Fibroblast of lung (primary cell): ENCODE measurements around the gene FGF14. TPM values are rescaled to one million over a fixed set of nuclear protein-coding genes. Genes with fewer than 3 reads are reported as not detected.

Experiments
- DNase-seq, 2 donors: peaks; one replicate each; pipeline versions ENCODE4 v3.0.0 to v3.0.0-alpha.2; 2010; ENCODE audit warnings: low read depth in 2 of 2
- H2AFZ ChIP-seq: 2 replicates; pipeline ENCODE4 v1.5.1; 2012; ENCODE audit warnings: low read length, control low read depth, inconsistent platforms
- H3K27ac ChIP-seq: 2 replicates; pipeline ENCODE4 v1.5.1; 2011; ENCODE audit warnings: low read length, control low read depth; ENCODE audit not compliant: insufficient read depth
- H3K27me3 ChIP-seq: 2 replicates; pipeline ENCODE4 v1.5.1; 2011; ENCODE audit warnings: mild to moderate bottlenecking, low read length; ENCODE audit not compliant: control insufficient read depth, insufficient read depth
- H3K36me3 ChIP-seq: 2 replicates; pipeline ENCODE4 v1.5.1; 2011; ENCODE audit warnings: low read length; ENCODE audit not compliant: control insufficient read depth, insufficient read depth
- H3K4me1 ChIP-seq: 2 replicates; pipeline ENCODE4 v1.5.1; 2011; ENCODE audit warnings: low read length; ENCODE audit not compliant: control insufficient read depth, insufficient read depth; ENCODE audit errors: extremely low read depth
- H3K4me2 ChIP-seq: 2 replicates; pipeline ENCODE4 v1.5.1; 2011; ENCODE audit warnings: low read length, control low read depth; ENCODE audit not compliant: insufficient read depth; ENCODE audit errors: extremely low read depth
- H3K4me3 ChIP-seq, 4 experiments: fragments of 200-600 bp in 1 of 4; sonication (generic) in 1 of 4; replicated peaks in 1 of 4; 2 replicates each; pipeline ENCODE4 v1.5.1; 2011 to 2016; ENCODE audit warnings: low read length in 4 of 4, low read depth in 3 of 4, mild to moderate bottlenecking in 3 of 4, control low read depth in 2 of 4, inconsistent platforms in 1 of 4, mixed read lengths in 1 of 4; ENCODE audit not compliant: insufficient read depth in 1 of 4; ENCODE audit errors: control extremely low read depth in 1 of 4
- H3K79me2 ChIP-seq: 2 replicates; pipeline ENCODE4 v1.5.1; 2012; ENCODE audit warnings: mild to moderate bottlenecking, low read length, inconsistent platforms; ENCODE audit not compliant: control insufficient read depth, insufficient read depth
- H3K9ac ChIP-seq: 2 replicates; pipeline ENCODE4 v1.5.1; 2011; ENCODE audit warnings: mild to moderate bottlenecking, low read length, control low read depth; ENCODE audit not compliant: insufficient read depth
- H3K9me3 ChIP-seq: 2 replicates; pipeline ENCODE4 v1.5.1; 2012; ENCODE audit warnings: low read depth, low read length; ENCODE audit not compliant: control insufficient read depth, insufficient read depth
- H4K20me1 ChIP-seq: 2 replicates; pipeline ENCODE4 v1.5.1; 2011; ENCODE audit warnings: low read length; ENCODE audit not compliant: control insufficient read depth, insufficient read depth; ENCODE audit errors: extremely low read depth
- EZH2 ChIP-seq: IDR thresholded peaks from 2 replicates; pipeline ENCODE4 v1.5.1; 2012; ENCODE audit warnings: low read length, control low read depth, mild to moderate bottlenecking; ENCODE audit errors: missing control alignments
- polyA plus RNA-seq, 2 donors: library from polyadenylated mRNA; depleted of rRNA in 1 of 2; stranded (reverse) in 1 of 2; unstranded in 1 of 2; fragments of >200 nt; gene quantifications; 2 replicates each; pipeline ENCODE4 v1.2.1, GENCODE V29; 2011 to 2012; ENCODE audit warnings: missing spikeins in 1 of 2
- total RNA-seq: library from RNA; depleted of rRNA; stranded (reverse); fragments of >200 nt; gene quantifications from 2 replicates; pipeline ENCODE4 v1.2.1, GENCODE V29; 2014
- TF ChIP-seq, protein P1 (sequence below), 2 donors: IDR thresholded peaks in 1 of 2; conservative IDR thresholded peaks in 1 of 2; 1 replicate in 1 of 2; 2 replicates in 1 of 2; pipeline ENCODE4 v1.5.1; 2011 to 2012; ENCODE audit warnings: low read length in 2 of 2, control low read depth in 1 of 2, inconsistent platforms in 1 of 2, low read depth in 1 of 2, mild to moderate bottlenecking in 1 of 2

FGF14 gene
- total and polyA plus RNA-seq, 2 donors (not counting 1 experiment from before 2014, with no cell fraction given) = 0.94 to 7.8 TPM

DNA sequence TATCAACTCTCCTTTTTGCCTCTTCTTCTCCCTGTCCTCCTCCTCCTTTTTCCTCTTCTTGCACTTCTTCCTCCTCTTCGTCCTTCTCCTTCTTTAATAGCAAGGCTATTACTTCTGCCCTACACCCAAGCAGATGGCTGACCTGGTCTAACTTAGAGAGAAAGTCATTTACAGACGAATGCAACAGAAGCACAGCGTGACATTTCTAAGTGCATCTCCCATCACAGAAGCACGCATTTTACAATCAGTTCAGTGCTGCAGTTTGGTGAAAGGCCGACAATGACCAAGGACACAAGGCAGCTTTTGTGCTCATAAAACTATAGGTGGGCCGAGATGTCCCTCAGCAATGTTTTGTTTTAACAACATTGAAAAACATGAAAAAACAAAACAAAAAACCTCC lies 231.5 kb downstream of the FGF14 start:
- no peaks in the 10 kb centered on the region for H3K36me3 ChIP-seq

DNA sequence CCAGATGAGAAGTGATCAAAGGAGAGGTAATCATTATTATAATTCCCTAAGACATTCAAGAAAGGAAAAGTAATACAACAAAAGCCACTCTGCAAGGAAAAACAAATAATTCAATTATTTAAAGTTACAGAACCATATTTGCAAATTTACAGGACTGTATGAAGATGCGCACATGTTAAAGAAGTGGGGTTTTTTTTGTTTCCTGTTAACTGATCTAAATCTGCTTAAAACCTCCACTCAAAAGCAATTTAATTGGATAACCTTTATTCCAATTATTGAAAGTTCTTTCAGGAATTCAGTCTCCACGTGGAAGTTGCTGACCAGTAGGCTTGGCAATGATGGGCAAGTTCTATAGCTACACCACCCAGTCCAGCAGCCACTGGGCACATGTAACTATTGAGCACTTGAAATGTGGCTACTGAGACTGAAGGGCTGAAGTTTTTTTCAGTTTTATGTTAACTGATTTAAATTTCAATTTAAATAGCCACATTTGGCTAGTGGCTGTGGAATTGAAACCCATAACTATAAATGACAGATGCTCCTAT lies 232.3 kb downstream of the FGF14 start:
- Histone ChIP-seq H2AFZ (no peak overlapping the region), H3K4me2 (no peak overlapping the region), H3K27me3 (no peaks in the 10 kb centered on the region), H3K4me3 (no peak overlapping the region), H3K9me3 (no peaks in the 10 kb centered on the region), H3K36me3 (no peaks in the 10 kb centered on the region), H4K20me1 (no peaks in the 10 kb centered on the region), H3K4me1 (no peaks in the 10 kb centered on the region), H3K79me2 (no peaks in the 10 kb centered on the region), H3K9ac (no peak overlapping the region), H3K27ac (no peak overlapping the region)
- no peak for DNase-seq
- TF ChIP-seq, protein P1, sequence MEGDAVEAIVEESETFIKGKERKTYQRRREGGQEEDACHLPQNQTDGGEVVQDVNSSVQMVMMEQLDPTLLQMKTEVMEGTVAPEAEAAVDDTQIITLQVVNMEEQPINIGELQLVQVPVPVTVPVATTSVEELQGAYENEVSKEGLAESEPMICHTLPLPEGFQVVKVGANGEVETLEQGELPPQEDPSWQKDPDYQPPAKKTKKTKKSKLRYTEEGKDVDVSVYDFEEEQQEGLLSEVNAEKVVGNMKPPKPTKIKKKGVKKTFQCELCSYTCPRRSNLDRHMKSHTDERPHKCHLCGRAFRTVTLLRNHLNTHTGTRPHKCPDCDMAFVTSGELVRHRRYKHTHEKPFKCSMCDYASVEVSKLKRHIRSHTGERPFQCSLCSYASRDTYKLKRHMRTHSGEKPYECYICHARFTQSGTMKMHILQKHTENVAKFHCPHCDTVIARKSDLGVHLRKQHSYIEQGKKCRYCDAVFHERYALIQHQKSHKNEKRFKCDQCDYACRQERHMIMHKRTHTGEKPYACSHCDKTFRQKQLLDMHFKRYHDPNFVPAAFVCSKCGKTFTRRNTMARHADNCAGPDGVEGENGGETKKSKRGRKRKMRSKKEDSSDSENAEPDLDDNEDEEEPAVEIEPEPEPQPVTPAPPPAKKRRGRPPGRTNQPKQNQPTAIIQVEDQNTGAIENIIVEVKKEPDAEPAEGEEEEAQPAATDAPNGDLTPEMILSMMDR (conservative IDR thresholded peaks at IDR 0.05 in 1 of 2, IDR thresholded peaks at IDR 0.05 in 1 of 2; ENCODE audit: low read depth in 1 of 2, low read length in 2 of 2) = no peak
- no peak for TF ChIP-seq EZH2

More for the DNA sequence above, 231.5 kb downstream of the FGF14 start:
- H3K4me1 ChIP-seq = no peaks in the 10 kb centered on the region
- no peak for DNase-seq
- no peaks in the 10 kb centered on the region for H4K20me1 ChIP-seq
- no peak overlapping the region for H3K4me2 ChIP-seq
- no peak overlapping the region for H3K4me3 ChIP-seq
- no peaks in the 10 kb centered on the region for H3K9me3 ChIP-seq
- TF ChIP-seq EZH2 = no peak
- TF ChIP-seq, protein P1 (conservative IDR thresholded peaks at IDR 0.05 in 1 of 2, IDR thresholded peaks at IDR 0.05 in 1 of 2; ENCODE audit: low read depth in 1 of 2, low read length in 2 of 2) = no peak
- H2AFZ ChIP-seq = no peak overlapping the region
- H3K27me3 ChIP-seq = no peaks in the 10 kb centered on the region
- no peaks in the 10 kb centered on the region for H3K79me2 ChIP-seq
- H3K27ac ChIP-seq = no peak overlapping the region
- no peak overlapping the region for H3K9ac ChIP-seq

DNA sequence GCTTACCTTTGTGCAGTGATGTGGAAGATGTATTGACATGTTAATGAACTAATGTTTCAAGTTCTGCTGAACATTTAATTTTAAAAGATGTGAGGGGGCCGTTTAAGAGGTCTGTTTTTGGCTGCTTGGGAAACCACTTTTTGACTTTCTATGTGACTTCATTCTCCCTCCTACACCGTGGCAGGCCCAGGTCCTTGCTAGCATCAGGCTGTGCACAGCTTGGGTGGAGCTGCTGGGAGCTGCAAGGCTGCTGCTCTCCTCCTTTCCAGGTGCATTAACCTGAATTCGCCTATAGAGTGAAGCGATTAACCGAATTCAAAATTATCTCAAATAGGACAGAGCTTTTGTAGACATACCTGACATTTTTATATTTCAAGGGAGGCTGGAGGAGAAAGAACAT lies 249.1 kb downstream of the FGF14 start:
- Histone ChIP-seq H4K20me1 (no peaks in the 10 kb centered on the region), H3K4me2 (no peak overlapping the region)
- TF ChIP-seq, protein P1 (conservative IDR thresholded peaks at IDR 0.05 in 1 of 2, IDR thresholded peaks at IDR 0.05 in 1 of 2; ENCODE audit: low read depth in 1 of 2, low read length in 2 of 2) = no peak
- TF ChIP-seq EZH2 = no peak

More for the DNA sequence above, 249.1 kb downstream of the FGF14 start:
- no peaks in the 10 kb centered on the region for H3K27me3 ChIP-seq
- no peaks in the 10 kb centered on the region for H3K36me3 ChIP-seq
- H3K79me2 ChIP-seq = no peaks in the 10 kb centered on the region
- H3K4me1 ChIP-seq = no peaks in the 10 kb centered on the region
- no peak overlapping the region for H3K4me3 ChIP-seq
- no peak overlapping the region for H3K27ac ChIP-seq
- H2AFZ ChIP-seq = no peak overlapping the region
- H3K9ac ChIP-seq = no peak overlapping the region
- DNase-seq = no peak
- H3K9me3 ChIP-seq = no peaks in the 10 kb centered on the region
